Panc1 (cell line): ENCODE results near the gene IL18RAP.

Experiments
- CTCF ChIP-seq: fragments of 450-650 bp; IDR thresholded peaks from 2 replicates; pipeline ENCODE4 v1.5.1; 2017; ENCODE audit warnings: mild to moderate bottlenecking
- POLR2AphosphoS5 ChIP-seq: IDR thresholded peaks from 2 replicates; pipeline ENCODE4 v1.6.1; 2012; ENCODE audit warnings: mild to moderate bottlenecking, low read depth, low read length, moderate library complexity
- REST ChIP-seq, 2 experiments: IDR thresholded peaks; 2 replicates each; pipeline ENCODE4 v1.6.1; 2011 to 2012; ENCODE audit warnings: low read depth in 2 of 2, control low read depth in 1 of 2, low read length in 1 of 2, mild to moderate bottlenecking in 1 of 2, moderate library complexity in 1 of 2; ENCODE audit not compliant: insufficient read depth in 1 of 2
- SIN3A ChIP-seq: IDR thresholded peaks from 2 replicates; pipeline ENCODE4 v1.6.1; 2012; ENCODE audit warnings: low read depth, mild to moderate bottlenecking, low read length, moderate library complexity, borderline replicate concordance; ENCODE audit not compliant: insufficient read depth
- TCF7L2 ChIP-seq: IDR thresholded peaks from 2 replicates; pipeline ENCODE4 v1.6.1; 2011; ENCODE audit warnings: mild to moderate bottlenecking, low read depth, low read length, inconsistent platforms

GRCh38 chr2:102446936-102447335, 24.0 kb downstream of the IL18RAP start:
- TF ChIP-seq POLR2AphosphoS5 (no peak), TCF7L2 (no peak), CTCF (no peak), REST (IDR thresholded peaks at IDR 0.05; ENCODE audit: insufficient read depth in 1 of 2, low read depth in 2 of 2, low read length in 1 of 2) (no peak), SIN3A (no peak)
